ENCODE measurements around the gene TSTD1.

Gene TSTD1

GRCh38 chr1:161001525-161001924 lies 37.2 kb downstream of the TSTD1 start:
- no peak for DNase-seq
- Histone ChIP-seq H3K79me2 (ENCODE audit: low read length) (peaks cover 46% of the 10 kb centered on the region), H3K4me2 (ENCODE audit: low read depth, low read length) (no peak overlapping the region), H3K9ac (ENCODE audit: low read length) (no peak overlapping the region), H3K36me3 (replicated peaks; ENCODE audit: insufficient read depth, low read length) (0 out of 2 replicates have a peak, but pooled peaks cover 6% of the 10 kb centered on the region), H3K9me3 (replicated peaks; ENCODE audit: insufficient read depth, low read length) (no peaks in the 10 kb centered on the region), H3F3A (ENCODE audit: insufficient read depth, low read length) (no peaks in the 10 kb centered on the region; the same call in 1 of the 2 replicates), H3K9me2 (replicated peaks; ENCODE audit: insufficient read depth, low read length) (no peaks in the 10 kb centered on the region), H2AFZ (ENCODE audit: low read length) (no peak overlapping the region), H4K20me1 (ENCODE audit: insufficient read depth, low read length) (no peaks in the 10 kb centered on the region), H3K27me3 (replicated peaks; ENCODE audit: insufficient read depth, low read length) (no peaks in the 10 kb centered on the region), H3K4me1 (ENCODE audit: low read length) (no peaks in the 10 kb centered on the region), H3K27ac (ENCODE audit: low read length) (no peak overlapping the region), H3K4me3 (ENCODE audit: low read length) (no peak overlapping the region)
- TF ChIP-seq EZH2 (optimal IDR thresholded peaks at IDR 0.05; ENCODE audit: low read depth, low read length), result no peak
- no peak for TF ChIP-seq CTCF (IDR thresholded peaks at IDR 0.05; ENCODE audit: low read length)
- TF ChIP-seq EZH2phosphoT487 (IDR thresholded peaks at IDR 0.05; ENCODE audit: low read length), result no peak

- Histone ChIP-seq H4K20me1 (ENCODE audit: insufficient read depth, low read length) (no peaks in the 10 kb centered on the region), H3K4me3 (ENCODE audit: low read length) (no peak overlapping the region), H3K4me2 (ENCODE audit: low read depth, low read length) (no peak overlapping the region), H2AFZ (ENCODE audit: low read length) (no peak overlapping the region), H3K27me3 (replicated peaks; ENCODE audit: insufficient read depth, low read length) (no peaks in the 10 kb centered on the region), H3K4me1 (ENCODE audit: low read length) (no peaks in the 10 kb centered on the region), H3K36me3 (replicated peaks; ENCODE audit: insufficient read depth, low read length) (0 out of 2 replicates have a peak, but pooled peaks cover 6% of the 10 kb centered on the region), H3K9me3 (replicated peaks; ENCODE audit: insufficient read depth, low read length) (no peaks in the 10 kb centered on the region), H3K9me2 (replicated peaks; ENCODE audit: insufficient read depth, low read length) (no peaks in the 10 kb centered on the region), H3K9ac (ENCODE audit: low read length) (no peak overlapping the region), H3K27ac (ENCODE audit: low read length) (no peak overlapping the region), H3K79me2 (ENCODE audit: low read length) (peaks cover 40% of the 10 kb centered on the region), H3F3A (ENCODE audit: insufficient read depth, low read length) (no peaks in the 10 kb centered on the region; the same call in 1 of the 2 replicates)
- TF ChIP-seq EZH2phosphoT487 (IDR thresholded peaks at IDR 0.05; ENCODE audit: low read length) (no peak), CTCF (IDR thresholded peaks at IDR 0.05; ENCODE audit: low read length) (no peak), EZH2 (optimal IDR thresholded peaks at IDR 0.05; ENCODE audit: low read depth, low read length) (no peak)
- DNase-seq, result no peak
These were observed 37.9 kb downstream of the TSTD1 start for GRCh38 chr1:161000736-161001480.

GRCh38 chr1:160999376-160999775 lies 39.4 kb downstream of the TSTD1 start:
- no peak overlapping the region for H3K27ac ChIP-seq (ENCODE audit: low read length)

More at GRCh38 chr1:160999376-160999775, 39.4 kb downstream of the TSTD1 start:
- H3K36me3 ChIP-seq (replicated peaks; ENCODE audit: insufficient read depth, low read length), result 0 out of 2 replicates have a peak, but pooled peaks cover 6% of the 10 kb centered on the region
- DNase-seq, result no peak
- TF ChIP-seq EZH2phosphoT487 (IDR thresholded peaks at IDR 0.05; ENCODE audit: low read length), result no peak
- no peak for TF ChIP-seq EZH2 (optimal IDR thresholded peaks at IDR 0.05; ENCODE audit: low read depth, low read length)
- TF ChIP-seq CTCF (IDR thresholded peaks at IDR 0.05; ENCODE audit: low read length), result no peak
- no peak overlapping the region for H3K9ac ChIP-seq (ENCODE audit: low read length)
- no peaks in the 10 kb centered on the region for H3K9me3 ChIP-seq (replicated peaks; ENCODE audit: insufficient read depth, low read length)
- H3K79me2 ChIP-seq (ENCODE audit: low read length), result peaks cover 25% of the 10 kb centered on the region
- H4K20me1 ChIP-seq (ENCODE audit: insufficient read depth, low read length), result no peaks in the 10 kb centered on the region
- no peak overlapping the region for H3K4me3 ChIP-seq (ENCODE audit: low read length)
- H3F3A ChIP-seq (ENCODE audit: insufficient read depth, low read length), result no peaks in the 10 kb centered on the region; the same call in 1 of the 2 replicates
- no peaks in the 10 kb centered on the region for H3K27me3 ChIP-seq (replicated peaks; ENCODE audit: insufficient read depth, low read length)
- H3K4me1 ChIP-seq (ENCODE audit: low read length), result no peaks in the 10 kb centered on the region
- H3K9me2 ChIP-seq (replicated peaks; ENCODE audit: insufficient read depth, low read length), result no peaks in the 10 kb centered on the region
- H2AFZ ChIP-seq (ENCODE audit: low read length), result no peak overlapping the region
- no peak overlapping the region for H3K4me2 ChIP-seq (ENCODE audit: low read depth, low read length)

Measured in MM.1S (cell line).